ENCODE data around the gene RAPGEF3.

Gene RAPGEF3

DNA sequence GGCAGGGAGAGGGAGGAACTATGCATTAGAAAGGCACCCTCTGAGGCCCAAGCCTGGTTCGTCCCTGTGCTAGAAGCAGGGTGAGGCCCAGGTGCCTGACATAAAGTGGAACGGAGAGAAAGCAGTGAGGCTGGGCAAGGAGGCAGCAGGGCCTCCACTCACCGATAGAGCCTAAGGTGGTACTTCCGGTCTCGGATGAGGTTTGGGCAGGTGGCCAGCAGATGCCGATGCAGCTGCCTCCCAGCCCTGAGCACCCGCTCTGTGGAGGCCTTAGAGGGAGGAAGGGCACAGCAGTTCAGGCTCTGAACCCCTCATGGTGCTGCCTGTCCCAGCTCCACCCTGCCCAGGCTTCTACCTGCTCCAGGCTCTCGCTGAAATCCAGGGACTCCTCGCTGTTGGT is 7.1 kb downstream of the RAPGEF3 start:
- no peaks in the 10 kb centered on the region for H3K9me3 ChIP-seq (ENCODE audit: low read length)
- no peak overlapping the region for H3K9ac ChIP-seq (ENCODE audit: low read length)
- no peaks in the 10 kb centered on the region for H3K36me3 ChIP-seq (ENCODE audit: insufficient read depth, low read length)
- H3K4me3 ChIP-seq (ENCODE audit: low read depth in 1 of 2, low read length in 2 of 2) = no peak overlapping the region
- no peak overlapping the region for H3K27ac ChIP-seq (ENCODE audit: low read depth, low read length)
- H3K27me3 ChIP-seq (ENCODE audit: control insufficient read depth in 1 of 2, insufficient read depth in 2 of 2, low read length in 2 of 2) = no peaks in the 10 kb centered on the region
- peaks cover 23% of the 10 kb centered on the region for H3K4me1 ChIP-seq (ENCODE audit: insufficient read depth, low read length)

DNA sequence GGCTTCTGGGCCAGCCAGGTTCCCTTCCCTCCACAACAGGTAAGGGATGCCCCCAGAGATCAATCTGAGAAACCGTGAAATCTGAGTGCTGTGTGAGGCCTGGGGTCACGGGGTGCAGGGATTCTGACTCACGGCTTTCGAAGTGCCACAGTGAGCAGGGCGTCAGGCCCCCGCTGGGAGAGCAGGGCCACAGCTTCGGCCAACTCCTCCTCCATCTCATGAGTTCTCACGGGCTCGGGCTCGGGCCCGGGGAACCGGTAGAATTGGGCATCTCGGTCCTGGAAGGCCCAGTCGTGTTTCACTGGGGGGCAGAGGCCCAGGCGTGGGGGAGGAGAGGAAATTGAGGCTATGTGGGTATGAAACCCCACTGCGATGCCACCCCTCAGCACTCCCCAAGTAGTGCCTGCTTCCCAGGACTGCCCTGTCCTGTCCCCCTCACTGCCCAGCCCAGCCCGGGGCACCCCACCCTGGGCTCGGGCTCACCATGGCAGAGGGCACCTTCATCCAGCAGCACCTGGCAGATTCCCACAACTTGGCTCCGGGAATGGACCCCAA is 7.7 kb downstream of the RAPGEF3 start:
- H3K9ac ChIP-seq (ENCODE audit: low read length) = no peak overlapping the region
- H3K27me3 ChIP-seq (ENCODE audit: control insufficient read depth in 1 of 2, insufficient read depth in 2 of 2, low read length in 2 of 2) = no peaks in the 10 kb centered on the region
- peaks cover 23% of the 10 kb centered on the region for H3K4me1 ChIP-seq (ENCODE audit: insufficient read depth, low read length)
- no peaks in the 10 kb centered on the region for H3K9me3 ChIP-seq (ENCODE audit: low read length)
- no peak overlapping the region for H3K4me3 ChIP-seq (ENCODE audit: low read depth in 1 of 2, low read length in 2 of 2)
- H3K36me3 ChIP-seq (ENCODE audit: insufficient read depth, low read length) = no peaks in the 10 kb centered on the region
- H3K27ac ChIP-seq (ENCODE audit: low read depth, low read length) = no peak overlapping the region

DNA sequence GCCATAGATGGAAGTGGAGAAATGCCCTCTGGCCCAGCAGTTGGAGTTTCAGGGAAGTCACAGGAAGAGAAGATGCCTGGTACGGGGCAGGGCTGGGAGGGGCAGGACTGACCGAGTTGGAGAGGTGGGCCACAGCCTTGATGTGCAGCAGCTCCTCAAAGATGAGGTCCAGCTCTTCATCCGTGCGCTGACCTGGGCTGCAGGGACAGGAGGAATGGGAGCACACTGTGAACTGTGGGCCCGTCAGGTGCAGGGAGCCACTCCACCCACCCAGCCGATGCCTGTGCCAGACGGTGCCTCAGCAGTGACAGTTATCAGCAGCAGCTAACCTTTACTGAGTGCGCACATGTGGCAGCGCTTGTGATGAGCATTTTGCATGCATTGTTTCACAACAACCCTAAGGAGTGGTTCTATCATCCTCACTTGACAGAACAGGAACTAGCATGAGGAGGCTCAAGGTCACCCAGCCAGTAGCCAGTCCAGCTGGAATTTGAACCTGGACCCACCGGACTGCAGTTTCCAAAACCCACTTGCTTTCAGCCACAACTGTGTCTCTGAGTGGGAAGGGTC is 8.4 kb downstream of the RAPGEF3 start:
- Histone ChIP-seq H3K9me3 (ENCODE audit: low read length) (no peaks in the 10 kb centered on the region), H3K27ac (ENCODE audit: low read depth, low read length) (no peak overlapping the region), H3K36me3 (ENCODE audit: insufficient read depth, low read length) (no peaks in the 10 kb centered on the region), H3K4me3 (ENCODE audit: low read depth in 1 of 2, low read length in 2 of 2) (no peak overlapping the region), H3K4me1 (ENCODE audit: insufficient read depth, low read length) (peaks cover 23% of the 10 kb centered on the region), H3K9ac (ENCODE audit: low read length) (no peak overlapping the region), H3K27me3 (ENCODE audit: control insufficient read depth in 1 of 2, insufficient read depth in 2 of 2, low read length in 2 of 2) (no peaks in the 10 kb centered on the region)

DNA sequence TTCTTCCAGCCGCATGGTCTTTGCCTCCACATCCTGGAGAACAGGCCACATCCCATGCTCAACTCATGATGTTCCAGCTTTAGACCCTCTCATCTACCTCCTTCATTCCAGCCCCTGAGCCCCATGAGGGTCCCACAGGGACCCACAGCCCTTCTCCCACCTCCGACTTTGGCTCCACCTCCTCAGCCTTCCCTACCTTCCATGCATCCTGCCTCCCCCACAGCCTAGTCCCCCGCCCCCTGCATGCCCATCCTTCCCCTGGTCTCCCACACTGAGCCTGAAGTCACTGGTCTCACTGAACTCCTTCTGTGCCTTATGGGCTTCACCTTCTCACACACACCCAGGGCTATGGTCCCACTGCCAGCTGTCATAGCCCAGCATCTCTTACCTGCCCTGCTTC is 9.8 kb downstream of the RAPGEF3 start:
- Histone ChIP-seq H3K4me3 (ENCODE audit: low read depth in 1 of 2, low read length in 2 of 2) (no peak overlapping the region), H3K27ac (ENCODE audit: low read depth, low read length) (no peak overlapping the region), H3K9ac (ENCODE audit: low read length) (no peak overlapping the region), H3K27me3 (ENCODE audit: control insufficient read depth in 1 of 2, insufficient read depth in 2 of 2, low read length in 2 of 2) (no peaks in the 10 kb centered on the region), H3K9me3 (ENCODE audit: low read length) (no peaks in the 10 kb centered on the region), H3K4me1 (ENCODE audit: insufficient read depth, low read length) (peaks cover 9% of the 10 kb centered on the region), H3K36me3 (ENCODE audit: insufficient read depth, low read length) (no peaks in the 10 kb centered on the region)

- Histone ChIP-seq H3K9me3 (ENCODE audit: low read length) (no peaks in the 10 kb centered on the region), H3K9ac (ENCODE audit: low read length) (no peak overlapping the region), H3K4me1 (ENCODE audit: insufficient read depth, low read length) (peaks cover 5% of the 10 kb centered on the region), H3K36me3 (ENCODE audit: insufficient read depth, low read length) (no peaks in the 10 kb centered on the region), H3K4me3 (ENCODE audit: low read depth in 1 of 2, low read length in 2 of 2) (no peak overlapping the region), H3K27ac (ENCODE audit: low read depth, low read length) (no peak overlapping the region), H3K27me3 (ENCODE audit: control insufficient read depth in 1 of 2, insufficient read depth in 2 of 2, low read length in 2 of 2) (no peaks in the 10 kb centered on the region)
Observed at GRCh38 chr12:47748507-47748828, 10.2 kb downstream of the RAPGEF3 start.

- no peaks in the 10 kb centered on the region for H3K4me1 ChIP-seq (ENCODE audit: insufficient read depth, low read length)
- H3K36me3 ChIP-seq (ENCODE audit: insufficient read depth, low read length) = no peaks in the 10 kb centered on the region
- H3K4me3 ChIP-seq (ENCODE audit: low read depth in 1 of 2, low read length in 2 of 2) = no peak overlapping the region
- H3K9me3 ChIP-seq (ENCODE audit: low read length) = no peaks in the 10 kb centered on the region
- no peak overlapping the region for H3K27ac ChIP-seq (ENCODE audit: low read depth, low read length)
- H3K27me3 ChIP-seq (ENCODE audit: control insufficient read depth in 1 of 2, insufficient read depth in 2 of 2, low read length in 2 of 2) = no peaks in the 10 kb centered on the region
- no peak overlapping the region for H3K9ac ChIP-seq (ENCODE audit: low read length)
Observed at GRCh38 chr12:47747596-47748506, 10.8 kb downstream of the RAPGEF3 start.

GRCh38 chr12:47747126-47747525 is 11.6 kb downstream of the RAPGEF3 start:
- Histone ChIP-seq H3K36me3 (ENCODE audit: insufficient read depth, low read length) (no peaks in the 10 kb centered on the region), H3K4me3 (ENCODE audit: low read depth in 1 of 2, low read length in 2 of 2) (no peak overlapping the region), H3K27me3 (ENCODE audit: control insufficient read depth in 1 of 2, insufficient read depth in 2 of 2, low read length in 2 of 2) (no peaks in the 10 kb centered on the region), H3K27ac (ENCODE audit: low read depth, low read length) (no peak overlapping the region), H3K9ac (ENCODE audit: low read length) (no peak overlapping the region), H3K9me3 (ENCODE audit: low read length) (no peaks in the 10 kb centered on the region), H3K4me1 (ENCODE audit: insufficient read depth, low read length) (no peaks in the 10 kb centered on the region)

DNA sequence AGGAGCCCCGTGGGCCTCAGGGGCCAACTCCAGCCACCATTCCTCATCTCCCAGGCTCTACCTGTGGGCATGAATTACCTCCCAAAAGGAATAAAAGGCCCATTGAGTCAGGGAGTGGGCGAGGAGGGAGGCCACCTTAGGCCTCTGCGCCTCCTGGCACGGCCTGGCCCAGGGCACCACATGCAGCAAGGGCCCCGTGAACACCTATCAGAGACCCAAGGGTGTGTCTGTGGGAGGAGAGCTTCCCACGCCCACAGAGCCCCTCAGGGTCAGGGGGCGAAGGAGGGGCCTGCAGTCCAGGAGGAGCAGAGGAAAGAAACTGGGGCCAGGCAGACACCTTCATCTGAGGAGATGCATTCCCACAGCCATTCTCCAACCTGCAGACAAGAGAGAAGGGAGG is 12.2 kb downstream of the RAPGEF3 start:
- Histone ChIP-seq H3K4me1 (ENCODE audit: insufficient read depth, low read length) (no peaks in the 10 kb centered on the region), H3K9me3 (ENCODE audit: low read length) (no peaks in the 10 kb centered on the region), H3K27ac (ENCODE audit: low read depth, low read length) (no peak overlapping the region), H3K4me3 (ENCODE audit: low read depth in 1 of 2, low read length in 2 of 2) (no peak overlapping the region), H3K27me3 (ENCODE audit: control insufficient read depth in 1 of 2, insufficient read depth in 2 of 2, low read length in 2 of 2) (no peaks in the 10 kb centered on the region), H3K36me3 (ENCODE audit: insufficient read depth, low read length) (no peaks in the 10 kb centered on the region), H3K9ac (ENCODE audit: low read length) (no peak overlapping the region)

GRCh38 chr12:47746073-47746472 is 12.6 kb downstream of the RAPGEF3 start:
- H3K27me3 ChIP-seq (ENCODE audit: control insufficient read depth in 1 of 2, insufficient read depth in 2 of 2, low read length in 2 of 2) = no peaks in the 10 kb centered on the region
- no peak overlapping the region for H3K9ac ChIP-seq (ENCODE audit: low read length)
- H3K4me3 ChIP-seq (ENCODE audit: low read depth in 1 of 2, low read length in 2 of 2) = no peak overlapping the region
- no peak overlapping the region for H3K27ac ChIP-seq (ENCODE audit: low read depth, low read length)
- H3K36me3 ChIP-seq (ENCODE audit: insufficient read depth, low read length) = no peaks in the 10 kb centered on the region
- no peaks in the 10 kb centered on the region for H3K4me1 ChIP-seq (ENCODE audit: insufficient read depth, low read length)
- no peaks in the 10 kb centered on the region for H3K9me3 ChIP-seq (ENCODE audit: low read length)

DNA sequence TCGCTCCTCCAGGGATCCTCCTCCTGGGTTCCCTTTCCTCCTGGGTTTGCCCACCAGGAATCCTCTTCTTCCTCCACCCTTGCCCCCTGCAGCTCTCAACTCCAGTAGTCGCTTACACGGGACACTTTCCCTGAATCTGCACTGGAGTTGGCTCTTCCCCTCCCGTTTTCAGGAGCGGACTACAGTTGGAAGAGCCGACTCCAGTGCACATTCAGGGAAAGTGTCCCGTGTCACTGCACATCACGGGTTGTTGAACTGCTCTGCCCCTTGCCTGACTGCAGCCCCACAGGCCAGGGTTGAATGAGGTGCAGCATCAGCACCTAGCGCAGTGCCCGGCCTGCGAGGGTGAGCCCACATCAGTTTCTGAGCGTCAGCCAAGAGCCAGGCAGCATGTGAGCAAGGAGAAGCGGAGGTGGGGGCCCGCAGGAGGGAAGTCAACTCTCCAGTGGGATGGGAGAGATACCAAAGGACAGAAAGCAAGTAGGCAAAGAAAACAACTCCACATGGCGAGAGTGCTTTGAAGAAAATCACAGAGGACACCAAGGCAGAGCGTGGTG is 13.1 kb downstream of the RAPGEF3 start:
- Histone ChIP-seq H3K27me3 (ENCODE audit: control insufficient read depth in 1 of 2, insufficient read depth in 2 of 2, low read length in 2 of 2) (no peaks in the 10 kb centered on the region), H3K36me3 (ENCODE audit: insufficient read depth, low read length) (no peaks in the 10 kb centered on the region), H3K27ac (ENCODE audit: low read depth, low read length) (no peak overlapping the region), H3K4me3 (ENCODE audit: low read depth in 1 of 2, low read length in 2 of 2) (no peak overlapping the region), H3K4me1 (ENCODE audit: insufficient read depth, low read length) (no peaks in the 10 kb centered on the region), H3K9ac (ENCODE audit: low read length) (no peak overlapping the region), H3K9me3 (ENCODE audit: low read length) (no peaks in the 10 kb centered on the region)

DNA sequence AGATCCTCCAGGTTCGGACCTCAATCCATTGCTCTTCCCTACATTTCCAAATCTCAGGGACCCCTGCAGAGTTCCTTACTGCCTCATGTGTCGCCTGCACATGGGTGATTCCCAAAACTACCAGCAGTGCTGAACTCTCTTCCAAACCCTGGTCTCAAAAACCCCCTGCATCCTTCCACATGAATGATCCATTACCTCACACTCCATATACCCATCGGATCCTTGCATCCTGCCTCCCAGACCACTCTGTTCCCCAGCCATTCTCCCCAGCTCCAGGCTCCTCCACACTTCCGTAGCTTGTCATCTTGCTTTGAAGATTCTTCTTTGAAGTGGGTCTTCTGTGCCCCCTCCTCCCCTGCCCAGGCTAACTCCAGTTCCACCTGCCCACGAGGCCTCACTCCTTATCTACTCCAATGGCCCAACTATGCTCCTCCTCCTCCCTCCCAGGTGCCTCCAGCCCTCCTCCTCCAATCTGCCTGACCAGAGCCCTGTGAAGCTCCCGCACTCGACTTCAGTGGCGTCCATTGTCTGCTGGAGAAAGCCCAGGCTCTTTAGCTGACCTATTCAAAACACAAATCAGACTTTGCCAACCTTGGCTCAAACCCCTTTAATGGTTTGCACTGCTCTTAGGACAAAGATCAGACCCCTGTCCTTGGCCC is 13.8 kb downstream of the RAPGEF3 start:
- Histone ChIP-seq H3K27me3 (ENCODE audit: control insufficient read depth in 1 of 2, insufficient read depth in 2 of 2, low read length in 2 of 2) (no peaks in the 10 kb centered on the region), H3K9me3 (ENCODE audit: low read length) (no peaks in the 10 kb centered on the region), H3K9ac (ENCODE audit: low read length) (no peak overlapping the region), H3K4me1 (ENCODE audit: insufficient read depth, low read length) (no peaks in the 10 kb centered on the region), H3K4me3 (ENCODE audit: low read depth in 1 of 2, low read length in 2 of 2) (no peak overlapping the region), H3K27ac (ENCODE audit: low read depth, low read length) (no peak overlapping the region), H3K36me3 (ENCODE audit: insufficient read depth, low read length) (no peaks in the 10 kb centered on the region)

All from muscle layer of colon (tissue), 2 donors.